HG02885 (cell line): ENCODE results near the gene PIK3R1.

ENCODE experiments used
- ATAC-seq: cut with Tn5 transposase; IDR thresholded peaks from one replicate; pipeline ENCODE4 v1.9.1; 2021; ENCODE audit warnings: mild to moderate bottlenecking; ENCODE audit not compliant: unreplicated experiment, poor library complexity

Gene PIK3R1

DNA sequence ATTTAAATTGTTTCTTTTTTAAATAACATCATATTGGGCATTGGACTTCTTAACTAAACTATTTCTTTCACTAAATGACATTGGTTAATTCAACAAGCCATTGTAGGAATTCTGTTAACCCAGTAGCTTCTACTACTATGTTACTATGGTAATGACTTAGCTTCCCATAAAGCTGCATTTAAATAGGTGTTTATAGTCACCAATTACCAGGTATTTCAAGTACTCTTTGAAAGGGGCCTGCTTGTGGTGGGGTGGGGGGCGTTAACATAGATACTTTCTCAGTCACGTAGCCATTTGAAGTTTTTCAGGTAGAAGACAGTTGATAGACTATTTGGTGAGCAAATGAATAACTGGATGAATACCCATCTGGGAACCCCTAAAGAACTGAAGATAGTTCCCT is 34.0 kb downstream of the PIK3R1 start:
- ATAC-seq = no peak

DNA sequence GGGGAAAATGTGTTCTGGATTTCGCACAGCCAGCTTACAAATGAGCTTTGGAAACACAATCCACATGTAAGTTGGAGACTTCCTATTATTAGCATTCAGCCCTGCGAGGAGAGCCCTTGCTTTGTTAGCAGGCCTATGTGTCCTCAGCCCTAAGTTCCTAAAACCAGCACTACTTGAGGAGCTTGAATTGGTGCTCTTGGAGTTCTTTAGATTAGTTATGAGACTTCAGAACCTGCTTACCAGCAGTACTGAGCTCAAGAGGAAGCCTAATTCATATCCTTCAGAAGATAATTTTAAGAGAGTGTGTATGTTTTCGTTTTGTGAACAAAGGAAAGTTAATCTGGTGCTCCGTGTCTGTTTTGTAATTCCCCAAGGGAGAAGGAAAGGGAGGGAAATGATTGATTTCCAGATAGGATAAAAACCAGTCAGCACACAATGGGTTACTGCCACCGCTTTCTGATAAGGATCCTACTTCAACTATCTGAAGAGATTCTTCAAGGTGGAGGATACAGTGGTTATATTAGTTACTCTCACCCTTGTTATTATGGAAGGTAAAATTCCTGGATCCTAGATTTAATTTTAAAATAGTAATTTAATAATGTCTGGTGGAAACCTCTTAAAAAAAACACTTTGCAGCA is 35.2 kb downstream of the PIK3R1 start:
- no peak for ATAC-seq

DNA sequence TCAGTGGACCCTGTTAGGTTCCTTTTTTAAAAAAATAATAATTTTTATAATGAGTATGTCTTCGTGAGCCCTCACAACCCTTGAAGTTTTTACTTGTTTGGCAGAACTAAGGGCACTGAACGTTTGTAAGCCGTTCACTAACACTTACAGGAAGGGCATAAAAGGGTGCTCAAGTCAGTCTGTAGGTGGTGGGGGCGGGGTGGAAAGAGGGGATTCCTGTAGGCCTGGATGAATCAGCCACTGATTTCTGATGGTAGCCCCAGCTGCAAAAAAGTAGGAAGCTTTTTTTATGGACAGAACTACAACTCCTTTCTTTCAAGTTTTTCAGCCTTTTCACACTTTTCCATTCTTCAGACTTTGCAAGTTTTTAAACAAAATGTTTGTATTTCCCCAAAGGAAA is 35.8 kb downstream of the PIK3R1 start:
- ATAC-seq = no peak

DNA sequence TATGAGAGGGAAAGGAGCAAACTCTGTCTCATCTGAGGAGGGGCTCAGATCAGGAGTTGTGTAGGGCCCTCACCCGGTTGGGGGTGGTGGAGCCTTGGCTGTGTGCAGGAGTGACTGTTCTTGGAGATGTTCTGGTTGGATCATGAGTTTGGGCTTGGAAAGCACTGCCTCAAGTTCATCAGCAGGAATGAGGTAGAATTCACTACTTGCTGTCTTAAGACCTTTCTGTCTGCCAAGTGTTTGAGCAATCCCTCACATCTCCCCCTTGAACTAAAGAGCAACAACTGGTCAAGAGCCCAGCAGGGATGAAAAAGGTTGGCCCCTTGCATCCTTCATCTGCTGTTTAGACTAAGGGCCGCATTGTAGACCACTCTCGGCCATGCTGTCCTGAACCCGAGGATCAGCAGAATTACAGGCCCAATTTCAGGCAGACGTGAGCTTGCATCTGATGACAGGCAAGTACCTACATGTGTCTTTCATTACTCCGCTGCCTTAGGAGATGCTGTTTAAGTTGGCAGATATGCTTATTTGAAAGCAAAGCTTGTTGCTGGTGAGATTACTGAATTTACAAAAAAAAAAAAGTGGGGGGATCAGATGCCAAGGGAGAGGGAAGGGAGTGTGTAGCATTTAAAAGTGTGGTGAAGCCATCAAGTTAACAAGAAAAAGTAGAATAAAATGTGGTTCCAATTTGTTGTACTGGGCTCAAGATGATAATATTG is 36.4 kb downstream of the PIK3R1 start:
- ATAC-seq = no peak

DNA sequence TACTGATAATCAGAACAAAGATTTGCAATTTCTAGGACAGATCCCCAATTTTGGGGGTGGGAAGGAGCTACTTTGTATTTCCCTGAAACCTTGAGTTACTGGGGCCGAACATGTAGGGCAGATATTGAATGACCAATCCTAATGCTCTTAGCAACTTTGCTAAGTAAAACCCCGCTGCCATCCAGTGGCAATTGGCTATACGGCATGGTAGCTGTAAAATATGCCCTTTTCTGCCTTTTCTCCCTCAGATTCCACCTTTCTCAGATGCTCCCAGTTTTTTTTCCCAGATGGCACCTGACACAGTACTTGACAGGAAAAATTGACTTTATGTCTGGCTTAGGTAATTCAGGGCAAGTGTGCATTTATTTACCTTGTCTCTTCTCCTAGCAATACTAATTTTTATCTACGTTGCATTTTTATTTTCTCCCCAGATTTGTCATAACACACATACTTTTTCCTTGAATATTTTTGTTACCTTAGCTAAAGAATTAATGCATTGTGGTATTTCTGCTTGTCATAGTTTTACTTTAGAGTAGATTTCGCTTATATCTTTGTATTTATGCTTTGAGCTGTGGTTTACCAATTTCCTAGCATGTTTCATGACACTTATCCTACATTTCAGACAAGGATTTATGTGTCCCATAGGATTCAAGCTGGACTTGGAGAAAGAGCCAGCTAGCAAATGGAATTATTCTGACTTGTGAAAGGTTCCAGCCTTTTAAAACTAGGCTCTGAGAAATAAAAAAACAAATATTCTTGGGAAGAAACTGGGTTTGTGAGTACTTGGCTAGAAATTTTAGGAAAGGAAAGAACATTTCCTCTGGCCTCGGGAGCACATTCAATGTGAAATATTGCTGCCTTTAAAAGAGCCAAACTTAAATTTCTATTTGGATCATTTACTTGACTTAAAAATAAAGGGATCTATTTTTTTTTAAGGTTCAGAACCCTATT is 37.4 kb downstream of the PIK3R1 start:
- peak; percentile 73 for ATAC-seq

DNA sequence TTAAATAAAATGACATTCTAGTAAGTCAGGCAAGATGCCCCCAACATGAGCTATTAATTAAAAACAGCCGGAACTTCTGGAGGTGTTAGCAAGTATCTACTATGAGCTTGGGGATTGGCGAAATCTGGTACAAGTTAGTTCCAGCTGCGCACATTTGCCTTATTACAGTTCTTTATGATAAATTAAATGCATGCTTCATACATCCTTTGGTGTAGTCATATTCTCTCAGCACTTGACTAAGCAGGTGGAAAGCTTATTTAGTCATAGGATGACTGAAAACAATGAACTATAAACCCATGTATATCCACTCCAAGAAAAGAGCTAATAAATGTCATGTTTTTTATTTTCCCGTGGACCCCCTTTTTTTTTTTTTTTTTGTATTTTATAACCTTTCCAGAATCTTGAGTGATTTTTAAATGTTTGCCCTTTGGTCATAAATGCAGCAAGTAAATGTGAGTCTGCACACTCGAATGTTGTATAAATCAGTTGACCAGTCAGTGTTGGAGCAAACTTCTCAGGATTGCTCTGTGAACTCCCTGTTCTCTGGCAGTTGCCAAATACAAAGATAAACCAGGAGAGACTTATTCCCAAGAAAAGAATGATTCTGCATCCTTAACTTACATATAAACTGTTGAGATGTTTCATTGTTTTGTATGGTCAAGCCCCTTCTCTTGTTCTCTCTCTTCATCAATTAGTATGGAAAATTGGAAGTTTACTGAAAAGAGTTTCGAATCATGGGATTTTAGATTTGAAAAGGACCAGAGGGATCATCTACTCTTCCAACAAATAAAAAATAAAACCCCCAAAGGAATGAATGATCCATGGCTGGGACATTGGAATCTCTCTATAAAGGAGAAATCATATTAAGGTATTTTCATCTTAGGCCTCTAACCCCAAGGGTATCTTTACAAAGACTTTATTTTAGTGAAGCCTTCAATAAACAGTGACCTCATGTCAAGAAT is 38.3 kb downstream of the PIK3R1 start:
- no peak for ATAC-seq

DNA sequence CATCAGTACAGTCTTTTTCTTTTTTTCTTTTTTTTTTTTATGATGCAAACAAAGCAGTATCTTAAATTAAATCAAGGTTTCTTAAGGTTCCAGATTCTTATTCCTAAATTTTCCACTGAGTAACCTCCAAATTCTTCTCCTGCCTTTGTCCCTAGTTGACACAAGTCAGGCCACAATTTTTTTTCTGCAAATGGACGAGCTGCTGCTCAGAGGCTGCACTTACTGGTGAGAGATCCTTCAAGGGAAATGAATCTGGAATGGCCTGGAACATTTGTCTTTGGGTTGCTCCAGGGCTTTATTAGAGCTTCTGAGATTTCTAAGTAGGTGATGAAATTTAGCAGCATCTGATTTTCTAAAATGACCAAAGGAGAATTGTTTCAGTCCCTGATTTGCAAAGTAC is 39.3 kb downstream of the PIK3R1 start:
- no peak for ATAC-seq

DNA sequence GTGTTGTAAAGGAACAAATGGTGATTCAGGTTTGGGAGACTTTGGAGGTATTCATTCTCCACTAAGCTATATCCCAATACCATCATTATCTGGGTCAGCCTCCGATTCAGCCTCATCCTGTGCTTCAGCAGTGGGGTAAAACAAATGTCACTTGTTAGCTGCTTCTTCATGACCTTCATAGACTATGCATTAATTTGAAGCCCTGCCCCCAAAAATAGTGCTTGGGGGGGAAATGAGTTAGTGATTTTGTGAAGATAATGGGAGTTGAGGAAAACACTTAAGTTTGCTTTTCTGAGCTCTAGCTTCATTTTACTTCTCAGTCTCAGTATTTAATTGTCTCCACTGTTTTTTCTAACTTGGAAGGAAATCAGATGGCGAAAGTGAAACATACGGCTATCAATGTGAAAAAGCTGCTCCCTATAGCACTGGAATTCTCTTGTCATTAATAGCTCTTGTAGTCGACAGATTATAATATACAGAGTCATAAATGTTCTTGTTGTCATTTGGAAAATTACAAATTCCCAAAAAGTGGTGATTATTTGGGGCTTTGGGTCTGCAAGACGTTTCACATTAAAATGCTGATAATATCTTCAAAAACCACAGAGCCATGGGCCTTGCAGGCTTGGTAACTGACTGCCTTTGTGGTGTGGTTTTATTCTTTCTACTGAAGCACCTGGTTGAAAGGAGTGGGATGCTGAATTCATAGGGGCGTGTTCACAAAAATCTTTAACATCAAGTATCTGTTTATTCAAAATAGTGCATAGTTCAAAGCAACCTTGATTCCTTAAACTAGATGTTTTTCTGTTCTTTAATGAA is 40.0 kb downstream of the PIK3R1 start:
- ATAC-seq = no peak

DNA sequence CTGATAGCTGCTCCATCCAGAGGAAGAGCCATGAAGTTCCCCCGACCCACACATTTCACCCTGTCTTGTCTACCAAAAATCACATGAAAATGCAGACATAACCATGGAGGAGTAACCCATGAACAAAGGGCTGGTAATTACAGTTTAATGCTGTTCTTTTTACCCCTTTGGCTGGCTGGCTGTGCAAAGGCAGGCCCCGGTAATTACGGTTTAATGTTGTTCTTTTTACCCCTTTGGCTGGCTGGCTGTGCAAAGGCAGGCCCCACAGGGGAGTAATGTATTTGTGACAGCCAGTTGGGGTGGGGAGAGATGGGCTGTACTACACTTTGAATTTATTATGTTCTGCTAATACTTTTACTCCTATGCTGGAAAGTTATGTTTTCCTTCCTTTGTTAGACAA is 41.7 kb downstream of the PIK3R1 start:
- ATAC-seq = no peak

DNA sequence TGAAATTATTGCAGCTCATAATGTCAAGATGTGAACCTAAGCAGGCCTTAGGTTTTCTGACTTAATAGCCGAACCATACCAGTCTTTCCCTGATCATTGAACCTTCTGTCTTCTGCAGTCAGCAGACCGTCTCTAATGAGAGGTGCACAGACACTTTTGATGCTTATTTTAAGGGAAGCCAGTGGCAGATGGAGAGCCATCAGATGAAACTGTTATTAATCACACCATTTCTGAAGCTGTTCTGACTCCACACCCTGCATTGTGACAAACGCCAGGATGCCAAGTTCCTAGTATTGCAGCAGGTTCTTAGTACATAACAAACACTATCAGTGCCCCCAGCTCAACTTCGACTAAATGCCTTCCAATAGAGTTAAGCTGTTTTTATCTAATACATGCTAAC is 43.0 kb downstream of the PIK3R1 start:
- ATAC-seq = no peak

DNA sequence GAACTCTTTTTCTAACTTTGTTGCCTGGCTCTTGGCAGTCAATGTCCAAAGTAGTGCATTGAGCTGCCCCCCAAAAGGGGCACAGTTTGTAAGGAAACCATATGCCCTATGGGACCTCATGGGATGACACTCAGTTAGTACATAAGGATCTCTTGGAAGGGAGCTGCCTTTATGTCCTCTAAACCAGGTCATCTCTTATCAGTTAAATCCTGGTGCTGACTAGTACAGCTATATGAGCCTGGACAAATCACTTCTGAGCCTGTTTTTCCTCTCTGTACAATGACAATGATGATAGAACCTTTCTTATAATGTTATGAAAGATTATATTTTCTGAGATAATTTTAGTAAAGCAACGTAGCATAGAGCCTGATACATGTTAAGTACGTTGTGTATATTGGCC is 44.1 kb downstream of the PIK3R1 start:
- no peak for ATAC-seq

DNA sequence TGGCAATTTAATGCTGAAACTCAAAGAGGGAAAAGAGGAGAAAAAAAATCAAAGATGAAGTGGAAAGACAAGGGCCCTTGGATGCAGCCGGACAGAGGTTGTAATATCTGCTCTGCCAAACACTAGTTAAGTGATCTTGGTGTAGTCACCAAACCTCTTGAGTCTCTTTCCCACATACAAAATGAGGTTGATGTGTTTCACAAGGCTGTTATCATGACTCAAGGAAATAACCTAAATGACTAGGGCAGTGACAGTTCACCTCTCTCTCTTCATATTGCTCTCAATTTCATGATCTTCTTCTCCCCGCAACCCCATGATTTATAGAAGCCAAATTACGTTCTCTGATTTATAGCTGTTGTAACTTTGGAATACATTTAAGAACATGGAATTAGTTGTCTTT is 44.9 kb downstream of the PIK3R1 start:
- no peak for ATAC-seq

DNA sequence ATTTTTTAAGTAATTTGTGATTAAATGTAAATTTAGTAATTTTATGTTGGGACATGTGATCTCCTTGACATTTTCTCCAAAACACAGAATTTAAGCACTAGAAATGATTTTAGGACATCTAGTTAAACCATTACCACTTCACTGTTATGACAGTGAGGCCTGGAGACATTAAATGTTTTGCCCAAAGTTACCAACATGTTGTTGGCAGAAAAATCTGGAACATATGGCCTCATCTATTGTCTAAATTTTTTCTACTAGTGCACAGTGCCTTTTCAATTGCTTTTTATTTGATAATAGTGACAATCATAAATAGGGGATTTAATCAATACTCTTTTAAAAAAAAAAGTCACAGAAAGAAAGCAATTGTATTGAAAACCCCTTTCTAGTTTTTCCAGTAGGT is 45.6 kb downstream of the PIK3R1 start:
- no peak for ATAC-seq

DNA sequence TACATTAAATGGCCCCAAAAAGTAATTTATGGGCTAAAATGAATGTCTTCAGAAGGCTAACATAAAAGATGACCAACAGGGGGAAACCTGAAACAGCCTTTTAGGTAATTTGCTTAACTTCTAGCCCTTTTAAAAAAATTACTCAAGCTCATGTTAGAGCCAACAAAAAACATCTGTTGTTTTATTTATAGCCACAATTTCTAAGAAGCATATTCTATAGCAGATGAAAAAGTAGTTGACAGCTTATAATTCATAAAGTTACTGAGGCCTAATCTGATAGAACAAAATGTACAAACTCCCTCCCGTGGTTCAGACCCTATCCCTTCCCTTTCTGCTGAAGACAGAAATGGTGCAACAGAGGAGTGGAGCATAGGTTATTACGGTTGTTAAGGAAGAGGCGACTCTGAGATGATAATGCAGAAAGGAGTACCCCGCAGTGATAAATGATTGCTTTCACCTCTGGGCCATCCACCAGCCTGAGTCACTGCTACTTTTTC is 46.1 kb downstream of the PIK3R1 start:
- ATAC-seq = no peak

DNA sequence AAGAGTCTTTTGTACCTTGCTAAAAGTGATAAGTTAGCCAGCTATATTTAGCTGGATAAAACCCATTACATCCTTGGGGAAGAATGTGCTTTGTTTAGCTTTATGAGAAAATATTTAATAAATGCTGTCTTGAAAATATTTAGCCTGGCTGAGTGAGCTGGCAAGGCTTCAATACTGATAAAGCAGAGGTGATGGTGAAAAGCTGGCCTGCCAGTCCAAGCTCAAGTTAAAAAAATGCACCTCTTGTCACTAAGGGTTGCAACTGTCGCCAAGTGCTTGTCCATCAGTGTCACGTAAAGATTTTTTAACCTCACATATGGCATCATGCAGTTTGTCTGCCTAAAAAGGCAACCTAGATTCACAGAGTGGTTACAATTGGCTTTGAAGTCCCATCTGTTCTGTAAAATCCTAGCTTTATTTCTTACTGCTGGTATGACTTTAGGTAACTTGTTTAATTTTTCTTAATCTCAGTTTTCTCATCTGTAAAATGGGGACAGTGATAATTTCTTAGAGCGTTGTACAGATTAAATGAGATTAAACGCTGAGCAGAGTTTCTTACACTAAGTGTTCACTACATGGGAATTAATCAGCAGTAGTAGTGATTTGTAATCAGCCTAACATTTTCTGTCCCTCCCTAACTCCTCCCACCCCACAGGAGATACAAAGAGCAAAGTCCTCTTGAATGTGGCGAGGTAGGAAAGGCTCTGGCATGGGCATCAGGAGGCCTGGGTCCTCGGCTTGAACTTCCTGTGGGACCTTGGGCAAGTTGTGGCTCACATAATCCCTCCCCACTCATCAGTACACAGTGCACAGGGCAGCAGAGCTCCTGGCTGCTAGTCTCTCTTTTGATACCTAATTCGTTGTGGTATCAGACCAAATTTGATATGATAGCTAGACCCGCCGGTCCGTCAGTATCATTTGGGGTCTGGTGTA is 48.7 kb downstream of the PIK3R1 start:
- no peak for ATAC-seq

DNA sequence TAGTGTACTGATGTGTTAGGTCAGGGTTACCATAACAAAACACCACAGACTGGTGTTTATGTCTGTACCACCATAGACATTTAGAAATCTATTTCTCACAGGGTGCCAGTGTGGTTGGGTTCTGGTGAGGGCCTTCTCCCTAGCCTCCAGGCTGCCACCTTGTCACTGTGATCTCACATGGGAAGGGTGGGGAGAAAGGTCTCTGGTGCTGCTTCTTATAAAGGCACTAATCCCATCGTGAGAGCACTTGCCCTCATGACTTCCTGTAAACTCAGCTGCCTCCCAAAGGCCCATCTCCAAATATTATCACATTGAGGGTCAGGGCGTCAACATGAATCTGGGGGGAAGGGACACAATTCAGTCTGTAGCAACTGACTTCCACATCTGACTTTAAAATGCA is 49.8 kb downstream of the PIK3R1 start:
- no peak for ATAC-seq

DNA sequence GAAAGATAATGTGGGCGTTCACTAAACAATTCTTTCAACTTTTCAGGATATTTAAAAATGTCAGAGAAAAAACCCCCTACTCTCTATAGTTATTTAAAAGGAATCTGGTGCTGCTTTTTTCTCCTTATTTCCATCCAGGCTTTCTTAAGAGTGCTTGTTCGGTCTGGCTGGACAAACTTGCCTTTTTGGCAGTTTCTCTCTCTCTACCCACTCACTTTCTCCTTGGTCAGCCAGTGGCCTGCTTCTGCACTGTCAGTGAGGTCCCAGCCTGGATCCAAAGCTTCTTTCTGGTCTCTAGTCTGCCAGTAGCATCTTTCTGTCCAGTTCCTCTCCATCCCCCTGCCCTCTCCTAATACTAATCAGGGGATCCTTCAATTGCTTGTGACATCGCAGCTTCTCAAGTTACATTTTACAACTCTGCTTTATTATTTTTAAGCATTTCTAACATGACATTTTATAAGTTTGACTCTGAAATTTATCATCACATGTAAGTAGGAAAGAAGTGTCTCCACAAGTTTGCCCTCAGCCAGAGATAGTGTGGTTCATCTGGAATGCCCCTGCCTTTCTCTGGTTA is 50.4 kb downstream of the PIK3R1 start:
- ATAC-seq = no peak

DNA sequence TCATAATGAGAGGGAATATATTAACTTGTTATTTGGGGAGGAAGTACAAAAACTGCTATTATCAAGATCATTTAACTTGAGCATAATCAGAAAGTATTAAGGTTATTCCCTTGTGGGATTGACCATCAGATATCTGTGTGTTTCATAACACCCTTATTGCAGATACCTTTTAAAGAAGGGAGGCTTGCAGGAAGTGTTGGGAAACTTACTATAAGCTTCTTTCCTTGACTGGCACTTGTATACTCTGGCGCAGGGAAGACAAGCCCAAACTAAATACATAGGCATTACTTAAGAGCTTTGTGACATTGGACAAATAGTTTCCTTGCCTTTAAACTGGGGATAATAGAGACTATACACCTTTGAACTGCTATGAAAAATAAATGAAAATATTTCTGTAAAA is 50.9 kb downstream of the PIK3R1 start:
- ATAC-seq = no peak
